Smooth muscle cell (in vitro differentiated cells): Measurements from ENCODE around the gene SDC1. TPM values are rescaled to one million over a fixed set of nuclear protein-coding genes. Genes with fewer than 3 reads are reported as not detected.

ENCODE experiments used
- DNase-seq: peaks from one replicate; lab custom pipeline; 2025; ENCODE audit not compliant: unreplicated experiment; lab: John Stamatoyannopoulos, UW
- H2AFZ ChIP-seq: fragments of 200-600 bp; sonication (generic); 2 replicates; pipeline ENCODE4 v1.6.0; 2016; ENCODE audit warnings: antibody characterized with exemption, low read depth, mild to moderate bottlenecking
- H3F3A ChIP-seq: fragments of 200-600 bp; sonication (generic); 2 replicates; pipeline ENCODE4 v1.6.0; 2017; ENCODE audit warnings: antibody characterized with exemption, low read depth
- H3K27ac ChIP-seq: fragments of 200-600 bp; sonication (generic); 2 replicates; pipeline ENCODE4 v1.5.1; 2016; ENCODE audit warnings: low read depth, mild to moderate bottlenecking
- H3K27me3 ChIP-seq: fragments of 200-600 bp; sonication (generic); 2 replicates; pipeline ENCODE4 v1.6.1; 2016; ENCODE audit warnings: low read depth, mild to moderate bottlenecking
- H3K36me3 ChIP-seq: fragments of 200-600 bp; sonication (generic); 2 replicates; pipeline ENCODE4 v1.5.1; 2016; ENCODE audit warnings: low read depth
- H3K4me1 ChIP-seq: fragments of 200-600 bp; sonication (generic); 2 replicates; pipeline ENCODE4 v1.5.1; 2016; ENCODE audit warnings: low read depth
- H3K4me2 ChIP-seq: fragments of 200-600 bp; sonication (generic); 2 replicates; pipeline ENCODE4 v1.6.0; 2016; ENCODE audit warnings: mild to moderate bottlenecking
- H3K4me3 ChIP-seq: fragments of 200-600 bp; sonication (generic); 2 replicates; pipeline ENCODE4 v1.5.1; 2016; ENCODE audit warnings: mild to moderate bottlenecking
- H3K79me2 ChIP-seq: fragments of 200-600 bp; sonication (generic); 2 replicates; pipeline ENCODE4 v1.6.0; 2016; ENCODE audit warnings: low read depth, mild to moderate bottlenecking
- H3K9ac ChIP-seq: fragments of 200-600 bp; sonication (generic); 2 replicates; pipeline ENCODE4 v1.6.0; 2016; ENCODE audit warnings: low read depth
- H3K9me3 ChIP-seq: fragments of 200-600 bp; sonication (generic); replicated peaks from 2 replicates; pipeline ENCODE4 v1.5.1; 2016; ENCODE audit warnings: low read depth
- H4K20me1 ChIP-seq: fragments of 200-600 bp; sonication (generic); 2 replicates; pipeline ENCODE4 v1.6.0; 2016; ENCODE audit warnings: low read depth
- WGBS: methylation state at CpG from one replicate; pipeline ENCODE4 v1.1.7; 2016; ENCODE audit warnings: low lambda C conversion rate; 5-methylcytosine and 5-hydroxymethylcytosine counted together
- polyA plus RNA-seq: library from polyadenylated mRNA; unstranded; fragments of >200 nt; fragmentation: Nextera tagmentation; extraction: Ambion mirVana; gene quantifications from 2 replicates; pipeline ENCODE4 v1.2.1, GENCODE V29; 2016
- total RNA-seq: library from RNA; depleted of rRNA; stranded (reverse); fragments of >200 nt; gene quantifications from 2 replicates; pipeline ENCODE4 v1.2.3, GENCODE V29; 2014
- TF ChIP-seq, protein P1 (sequence below): fragments of 200-600 bp; sonication (generic); IDR thresholded peaks from 2 replicates; pipeline ENCODE4 v1.5.1; 2017; ENCODE audit warnings: borderline replicate concordance, mild to moderate bottlenecking, antibody characterized with exemption; ENCODE audit not compliant: insufficient read depth, poor library complexity, severe bottlenecking

Gene SDC1
- total and polyA plus RNA-seq, 2 experiments from 2014 or later = 61.0 to 88.1 TPM

GRCh38 chr2:20172273-20173055, 52.5 kb downstream of the SDC1 start:
- no peak overlapping the region for H2AFZ ChIP-seq
- no peaks in the 10 kb centered on the region for H3K27me3 ChIP-seq
- H3K4me1 ChIP-seq = peaks cover 2% of the 10 kb centered on the region
- no peaks in the 10 kb centered on the region for H3K36me3 ChIP-seq
- 79% methylated on average over 13 of the region's 13 CpGs for WGBS
- H3F3A ChIP-seq = no peaks in the 10 kb centered on the region
- H3K79me2 ChIP-seq = no peaks in the 10 kb centered on the region
- H4K20me1 ChIP-seq = no peaks in the 10 kb centered on the region
- no peak overlapping the region for H3K4me3 ChIP-seq
- no peak overlapping the region for H3K27ac ChIP-seq
- H3K4me2 ChIP-seq = no peak overlapping the region
- TF ChIP-seq, protein P1, sequence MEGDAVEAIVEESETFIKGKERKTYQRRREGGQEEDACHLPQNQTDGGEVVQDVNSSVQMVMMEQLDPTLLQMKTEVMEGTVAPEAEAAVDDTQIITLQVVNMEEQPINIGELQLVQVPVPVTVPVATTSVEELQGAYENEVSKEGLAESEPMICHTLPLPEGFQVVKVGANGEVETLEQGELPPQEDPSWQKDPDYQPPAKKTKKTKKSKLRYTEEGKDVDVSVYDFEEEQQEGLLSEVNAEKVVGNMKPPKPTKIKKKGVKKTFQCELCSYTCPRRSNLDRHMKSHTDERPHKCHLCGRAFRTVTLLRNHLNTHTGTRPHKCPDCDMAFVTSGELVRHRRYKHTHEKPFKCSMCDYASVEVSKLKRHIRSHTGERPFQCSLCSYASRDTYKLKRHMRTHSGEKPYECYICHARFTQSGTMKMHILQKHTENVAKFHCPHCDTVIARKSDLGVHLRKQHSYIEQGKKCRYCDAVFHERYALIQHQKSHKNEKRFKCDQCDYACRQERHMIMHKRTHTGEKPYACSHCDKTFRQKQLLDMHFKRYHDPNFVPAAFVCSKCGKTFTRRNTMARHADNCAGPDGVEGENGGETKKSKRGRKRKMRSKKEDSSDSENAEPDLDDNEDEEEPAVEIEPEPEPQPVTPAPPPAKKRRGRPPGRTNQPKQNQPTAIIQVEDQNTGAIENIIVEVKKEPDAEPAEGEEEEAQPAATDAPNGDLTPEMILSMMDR = no peak
- no peaks in the 10 kb centered on the region for H3K9me3 ChIP-seq
- H3K9ac ChIP-seq = no peak overlapping the region
- no peak for DNase-seq

DNA sequence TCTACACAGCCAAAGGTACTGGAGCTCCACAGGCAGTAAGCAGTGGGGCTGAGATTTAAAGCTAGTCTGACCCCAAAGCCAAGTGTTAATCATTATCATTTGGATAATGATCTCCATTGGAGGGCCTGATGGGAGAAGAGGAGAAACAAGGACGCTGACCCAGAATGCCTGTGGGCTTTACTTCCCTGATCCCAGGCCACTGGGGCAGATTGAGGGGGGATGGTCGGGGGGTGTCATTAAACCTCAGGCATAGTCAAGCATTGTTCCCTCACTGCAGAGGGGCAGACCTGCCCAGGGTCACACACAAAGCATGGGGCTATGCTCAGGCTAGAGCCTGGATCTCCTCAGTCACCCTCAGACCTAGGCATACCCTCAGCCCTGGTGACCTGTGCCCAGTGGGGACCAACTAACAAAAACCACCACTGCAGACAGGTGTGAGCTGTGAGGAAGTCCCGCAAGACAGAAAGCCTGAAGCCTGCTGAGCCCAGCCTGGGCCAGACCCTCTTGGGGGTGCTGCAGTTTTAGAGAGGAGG, 53.4 kb downstream of the SDC1 start:
- Histone ChIP-seq H4K20me1 (no peaks in the 10 kb centered on the region), H3K27me3 (no peaks in the 10 kb centered on the region), H3F3A (peaks cover 6% of the 10 kb centered on the region), H3K36me3 (no peaks in the 10 kb centered on the region), H3K79me2 (no peaks in the 10 kb centered on the region), H3K4me3 (no peak overlapping the region), H3K4me2 (no peak overlapping the region), H3K9me3 (no peaks in the 10 kb centered on the region), H2AFZ (no peak overlapping the region), H3K9ac (no peak overlapping the region), H3K4me1 (peaks cover 6% of the 10 kb centered on the region), H3K27ac (no peak overlapping the region)
- 82% methylated on average over 3 of the region's 3 CpGs for WGBS
- TF ChIP-seq, protein P1 = no peak
- DNase-seq = no peak

DNA sequence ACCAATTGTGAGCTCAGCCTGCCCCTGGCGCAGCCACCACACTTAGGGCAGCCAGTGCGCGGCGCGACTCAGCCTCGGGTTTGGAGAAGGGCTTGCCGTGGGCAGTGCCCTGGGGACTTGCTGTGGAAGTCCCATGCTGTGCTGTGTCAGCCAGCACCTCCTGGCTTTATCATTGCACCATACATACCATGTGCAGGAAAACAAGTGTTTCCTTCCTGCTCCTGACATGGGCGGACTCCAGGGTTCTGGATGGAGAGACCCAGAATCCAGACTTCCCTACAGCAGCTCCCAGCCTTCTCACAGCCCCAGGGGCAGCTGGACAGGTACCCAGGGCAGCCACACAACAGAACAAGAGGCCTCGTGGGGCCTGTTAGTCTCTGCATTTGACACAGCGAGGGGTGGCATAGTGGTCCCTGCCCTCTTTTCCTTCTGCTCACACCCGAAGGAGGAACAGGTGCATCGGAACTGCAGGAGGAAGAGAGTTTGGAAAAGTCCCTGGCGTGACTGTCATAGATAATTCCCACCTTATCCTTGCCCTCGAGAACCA, 54.2 kb downstream of the SDC1 start:
- H3K27me3 ChIP-seq = no peaks in the 10 kb centered on the region
- H2AFZ ChIP-seq = no peak overlapping the region
- H3K4me1 ChIP-seq = peaks cover 6% of the 10 kb centered on the region
- 95% methylated on average over 14 of the region's 14 CpGs for WGBS
- no peak for DNase-seq
- TF ChIP-seq, protein P1 = no peak
- no peaks in the 10 kb centered on the region for H4K20me1 ChIP-seq
- no peaks in the 10 kb centered on the region for H3K9me3 ChIP-seq
- no peak overlapping the region for H3K27ac ChIP-seq
- H3K4me3 ChIP-seq = no peak overlapping the region
- H3K9ac ChIP-seq = no peak overlapping the region
- no peaks in the 10 kb centered on the region for H3K79me2 ChIP-seq
- no peak overlapping the region for H3K4me2 ChIP-seq
- H3K36me3 ChIP-seq = no peaks in the 10 kb centered on the region
- H3F3A ChIP-seq = peaks cover 13% of the 10 kb centered on the region
